Upper lobe of right lung (tissue), 1 donor: ENCODE data around the gene MAK. TPM values are rescaled to one million over a fixed set of nuclear protein-coding genes. Genes with fewer than 3 reads are reported as not detected.
"Not testable (repeated sequence)": the region's sequence is repeated elsewhere in the genome, so short reads cannot be mapped to it uniquely, and the experiment has no call there.

ENCODE experiments used
- ATAC-seq: fragments of 200-7000 bp; cut with Tn5 transposase; one replicate; pipeline ENCODE4 v1.9.1; 2020; ENCODE audit warnings: mild to moderate bottlenecking, moderate library complexity
- DNase-seq: peaks from one replicate; pipeline ENCODE4 v3.0.0-alpha.2; 2020
- H3K27ac ChIP-seq: fragments of 200-600 bp; one replicate; pipeline ENCODE4 v1.8.0; 2022
- H3K27me3 ChIP-seq: fragments of 200-600 bp; one replicate; pipeline ENCODE4 v1.8.0; 2022; ENCODE audit warnings: mild to moderate bottlenecking
- H3K36me3 ChIP-seq: fragments of 200-600 bp; one replicate; pipeline ENCODE4 v1.8.0; 2022
- H3K4me1 ChIP-seq: fragments of 200-600 bp; one replicate; pipeline ENCODE4 v1.8.0; 2022
- H3K4me3 ChIP-seq: fragments of 200-600 bp; one replicate; pipeline ENCODE4 v1.8.0; 2022; ENCODE audit warnings: mild to moderate bottlenecking
- H3K9me3 ChIP-seq: fragments of 200-600 bp; one replicate; pipeline ENCODE4 v1.8.0; 2022
- intact Hi-C: fragments of 100-400 bp; cut with DNase I; formaldehyde crosslinking; loops from one replicate; pipeline ENCODE4 v1.11.0; 2022
- total RNA-seq: library from RNA; stranded (reverse); fragmentation: NEBNext Ultra II Directional; extraction: Animal tissue kit (Norgen Biotek cat#: 25700); gene quantifications from one replicate; pipeline ENCODE4 v1.2.1, GENCODE V29; 2021
- TF ChIP-seq, protein P1 (sequence below): fragments of 200-600 bp; IDR thresholded peaks from one replicate; pipeline ENCODE4 v1.8.0; 2022; ENCODE audit warnings: antibody characterized with exemption
- donor health status: DM: no; HTN: yes; CAD: no; lungs with severe emphysema.

MAK gene
- total RNA-seq, 1 donor from 2014 or later: 0.29 TPM

- Histone ChIP-seq H3K27ac (peak within 1 kb of the TSS; percentile 73), H3K36me3 (peaks cover 27% of the 10 kb centered on the region), H3K27me3 (no peaks in the 10 kb centered on the region), H3K4me3 (peak within 1 kb of the TSS; percentile 69), H3K9me3 (no peaks in the 10 kb centered on the region), H3K4me1 (peaks cover 18% of the 10 kb centered on the region)
- peak; percentile 99 for ATAC-seq
- TF ChIP-seq, protein P1, sequence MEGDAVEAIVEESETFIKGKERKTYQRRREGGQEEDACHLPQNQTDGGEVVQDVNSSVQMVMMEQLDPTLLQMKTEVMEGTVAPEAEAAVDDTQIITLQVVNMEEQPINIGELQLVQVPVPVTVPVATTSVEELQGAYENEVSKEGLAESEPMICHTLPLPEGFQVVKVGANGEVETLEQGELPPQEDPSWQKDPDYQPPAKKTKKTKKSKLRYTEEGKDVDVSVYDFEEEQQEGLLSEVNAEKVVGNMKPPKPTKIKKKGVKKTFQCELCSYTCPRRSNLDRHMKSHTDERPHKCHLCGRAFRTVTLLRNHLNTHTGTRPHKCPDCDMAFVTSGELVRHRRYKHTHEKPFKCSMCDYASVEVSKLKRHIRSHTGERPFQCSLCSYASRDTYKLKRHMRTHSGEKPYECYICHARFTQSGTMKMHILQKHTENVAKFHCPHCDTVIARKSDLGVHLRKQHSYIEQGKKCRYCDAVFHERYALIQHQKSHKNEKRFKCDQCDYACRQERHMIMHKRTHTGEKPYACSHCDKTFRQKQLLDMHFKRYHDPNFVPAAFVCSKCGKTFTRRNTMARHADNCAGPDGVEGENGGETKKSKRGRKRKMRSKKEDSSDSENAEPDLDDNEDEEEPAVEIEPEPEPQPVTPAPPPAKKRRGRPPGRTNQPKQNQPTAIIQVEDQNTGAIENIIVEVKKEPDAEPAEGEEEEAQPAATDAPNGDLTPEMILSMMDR: no peak
- intact Hi-C loops: no loop called here
- peak; percentile 100 for DNase-seq
These were observed 90.9 kb downstream of the MAK start, which contains the start of gene TMEM14B for GRCh38 chr6:10747251-10747972. TMEM14B (plus strand) TSS chr6:10747805; CDS start chr6:10749246, 1,441 bp downstream.

- Histone ChIP-seq H3K9me3 (no peaks in the 10 kb centered on the region), H3K27me3 (no peaks in the 10 kb centered on the region), H3K36me3 (peaks cover 24% of the 10 kb centered on the region), H3K4me1 (peaks cover 18% of the 10 kb centered on the region), H3K27ac (peak overlapping the region; percentile 73), H3K4me3 (peak overlapping the region; percentile 69)
- DNase-seq: no peak
- TF ChIP-seq, protein P1: no peak
- no peak for ATAC-seq
- intact Hi-C loops: no loop called here
These were observed 91.5 kb downstream of the MAK start for GRCh38 chr6:10746915-10747250.

DNA sequence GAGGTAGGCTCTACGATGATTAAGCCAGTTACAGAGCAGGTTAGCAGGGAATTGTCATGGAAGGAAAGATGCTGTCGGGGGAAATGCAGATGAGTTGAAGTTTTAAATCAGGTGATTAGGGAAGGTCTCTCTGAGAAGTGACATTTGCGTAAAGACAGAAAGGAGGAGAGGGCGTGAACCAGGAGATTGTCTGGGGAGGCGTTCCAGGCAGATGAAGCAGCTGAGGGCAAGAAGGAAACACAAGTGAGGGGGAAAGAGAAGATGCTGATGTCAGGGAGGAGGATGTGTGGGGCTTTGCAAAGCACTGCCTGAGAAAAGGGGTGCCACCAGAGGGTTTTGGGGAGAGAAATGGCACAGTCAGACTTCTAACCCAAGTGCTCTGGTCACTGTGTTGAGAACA lies 93.2 kb downstream of the MAK start:
- TF ChIP-seq, protein P1: no peak
- no peak for DNase-seq
- Histone ChIP-seq H3K27ac (no peak overlapping the region), H3K27me3 (no peaks in the 10 kb centered on the region), H3K9me3 (no peaks in the 10 kb centered on the region), H3K4me1 (peaks cover 18% of the 10 kb centered on the region), H3K4me3 (no peak overlapping the region), H3K36me3 (peaks cover 9% of the 10 kb centered on the region)
- ATAC-seq: no peak
- intact Hi-C loops: no loop called here

DNA sequence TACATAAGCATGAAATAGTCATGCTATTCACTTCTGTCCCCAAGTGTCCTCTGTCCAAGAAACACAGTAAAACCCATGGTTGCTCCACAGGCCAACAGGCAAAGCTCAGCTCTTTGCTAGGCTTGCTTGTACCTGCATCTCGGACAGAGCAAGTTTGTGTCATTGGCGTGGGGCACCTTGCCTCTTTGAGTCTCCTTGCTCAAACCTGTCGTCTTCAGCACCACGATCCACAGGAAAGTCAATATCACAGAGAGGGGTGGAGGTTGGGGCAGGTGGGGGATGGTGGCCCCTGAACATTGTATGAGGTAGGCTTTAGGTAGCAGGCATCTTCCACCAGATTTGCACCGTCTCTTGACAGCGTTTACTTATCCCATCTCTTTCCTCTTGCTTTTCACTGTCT lies 94.8 kb downstream of the MAK start:
- DNase-seq: no peak
- Histone ChIP-seq H3K27ac (no peak overlapping the region), H3K27me3 (no peaks in the 10 kb centered on the region), H3K4me1 (peaks cover 2% of the 10 kb centered on the region), H3K36me3 (no peaks in the 10 kb centered on the region), H3K4me3 (no peak overlapping the region), H3K9me3 (no peaks in the 10 kb centered on the region)
- ATAC-seq: no peak
- intact Hi-C loops: no loop called here
- TF ChIP-seq, protein P1: no peak

- DNase-seq (no peak), ATAC-seq (no peak)
- Histone ChIP-seq H3K4me1 (no peaks in the 10 kb centered on the region), H3K27me3 (no peaks in the 10 kb centered on the region), H3K36me3 (no peaks in the 10 kb centered on the region), H3K27ac (no peak overlapping the region), H3K4me3 (no peak overlapping the region), H3K9me3 (no peaks in the 10 kb centered on the region)
- TF ChIP-seq, protein P1: no peak
- intact Hi-C loops: no loop called here
These were observed 96.1 kb downstream of the MAK start for GRCh38 chr6:10742251-10742650.

DNA sequence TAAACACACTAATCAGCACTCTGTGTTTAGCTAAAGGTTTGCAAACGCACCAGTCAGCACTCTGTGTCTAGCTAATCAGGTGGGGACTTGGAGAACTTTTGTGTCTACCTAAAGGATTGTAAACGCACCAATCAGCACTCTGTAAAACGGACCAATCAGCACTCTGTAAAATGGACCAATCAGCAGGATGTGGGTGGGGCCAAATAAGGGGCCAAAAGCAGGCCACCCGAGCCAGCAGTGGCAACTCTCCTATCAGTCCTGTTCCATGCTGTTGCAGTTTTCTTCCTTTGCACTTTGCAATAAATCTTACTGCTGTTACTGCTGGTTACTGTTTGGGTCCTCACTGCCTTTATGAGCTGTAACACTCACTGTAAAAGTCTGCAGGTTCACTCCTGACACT lies 96.7 kb downstream of the MAK start:
- H3K4me3 ChIP-seq, H3K9me3 ChIP-seq, DNase-seq, H3K4me1 ChIP-seq, ATAC-seq, H3K36me3 ChIP-seq, intact Hi-C loops, H3K27me3 ChIP-seq, H3K27ac ChIP-seq: not testable (repeated sequence)
